Occipital lobe (tissue), 2 donors: ENCODE data around the gene OAS3. TPM values are rescaled to one million over a fixed set of nuclear protein-coding genes. Genes with fewer than 3 reads are reported as not detected.
"Not testable (repeated sequence)": the region's sequence is repeated elsewhere in the genome, so short reads cannot be mapped to it uniquely, and the experiment has no call there.

Experiments
- DNase-seq: peaks from one replicate; lab custom pipeline; 2025; lab: John Stamatoyannopoulos, UW
- total RNA-seq: library from RNA; depleted of rRNA; stranded (reverse); fragments of >200 nt; gene quantifications from one replicate; pipeline ENCODE4 v1.2.3, GENCODE V29; 2014

OAS3 gene
- total RNA-seq, 1 donor from 2014 or later = 1.6 TPM

- no peak for DNase-seq
These were observed 10.5 kb downstream of the OAS3 start for GRCh38 chr12:112948806-112949205.

- no peak for DNase-seq
These were observed 12.4 kb downstream of the OAS3 start for GRCh38 chr12:112950701-112951100.

GRCh38 chr12:112957125-112957524 is 18.9 kb downstream of the OAS3 start:
- DNase-seq = not testable (repeated sequence)

GRCh38 chr12:112961074-112961473 is 22.8 kb downstream of the OAS3 start:
- DNase-seq = no peak

GRCh38 chr12:112961536-112961935 is 23.3 kb downstream of the OAS3 start:
- DNase-seq = no peak

GRCh38 chr12:112962561-112962960 is 24.3 kb downstream of the OAS3 start:
- no peak for DNase-seq

GRCh38 chr12:112963227-112963861 is 25.1 kb downstream of the OAS3 start:
- no peak for DNase-seq

- no peak for DNase-seq
These were observed 25.9 kb downstream of the OAS3 start for GRCh38 chr12:112964067-112964670.

GRCh38 chr12:112964915-112965314 is 26.6 kb downstream of the OAS3 start:
- no peak for DNase-seq

GRCh38 chr12:112965643-112966042 is 27.4 kb downstream of the OAS3 start:
- no peak for DNase-seq

GRCh38 chr12:112967306-112967705 is 29.0 kb downstream of the OAS3 start:
- DNase-seq = no peak

GRCh38 chr12:112967858-112968257 is 29.6 kb downstream of the OAS3 start:
- no peak for DNase-seq

GRCh38 chr12:112969547-112970306 is 31.5 kb downstream of the OAS3 start:
- no peak for DNase-seq

- DNase-seq = no peak
These were observed 32.1 kb downstream of the OAS3 start for GRCh38 chr12:112970391-112970790.

GRCh38 chr12:112971248-112971647 is 33.0 kb downstream of the OAS3 start:
- DNase-seq = no peak

GRCh38 chr12:112973011-112973735 is 34.9 kb downstream of the OAS3 start:
- no peak for DNase-seq

GRCh38 chr12:112973818-112974231 is 35.6 kb downstream of the OAS3 start:
- DNase-seq = no peak

GRCh38 chr12:112974904-112975303 is 36.6 kb downstream of the OAS3 start:
- DNase-seq = no peak

- no peak for DNase-seq
These were observed 38.9 kb downstream of the OAS3 start for GRCh38 chr12:112977139-112977538.

- DNase-seq = no peak
These were observed 39.4 kb downstream of the OAS3 start for GRCh38 chr12:112977641-112978040.

- no peak for DNase-seq
These were observed 40.1 kb downstream of the OAS3 start, which contains the start of gene OAS2 for GRCh38 chr12:112978163-112979040. Gene OAS2 (plus strand): TSS chr12:112978519. CDS start chr12:112978609, 90 bp downstream.
